Stimulated activated CD8-positive, alpha-beta memory T cell treated with anti-CD3 and anti-CD28 coated beads, Interleukin-15, amount 100 ng/mL, for 48 hours (primary cell): ENCODE results near the gene PLB1.

Experiments
- DNase-seq, 2 donors: peaks; one replicate each; pipeline ENCODE4 v3.0.0-alpha.2; 2020; ENCODE audit warnings: low read depth in 2 of 2

The PLB1 gene

GRCh38 chr2:28668106-28668814, 172.4 kb downstream of the PLB1 start:
- no peak for DNase-seq

- no peak for DNase-seq
Measured at GRCh38 chr2:28668880-28669279, 173.0 kb downstream of the PLB1 start.

- DNase-seq: no peak
Measured at GRCh38 chr2:28670856-28671255, 175.0 kb downstream of the PLB1 start.

GRCh38 chr2:28673338-28673737, 177.5 kb downstream of the PLB1 start:
- DNase-seq: no peak

GRCh38 chr2:28674062-28674712, 178.3 kb downstream of the PLB1 start:
- DNase-seq: no peak

GRCh38 chr2:28674713-28675068, 178.8 kb downstream of the PLB1 start:
- no peak for DNase-seq

DNA sequence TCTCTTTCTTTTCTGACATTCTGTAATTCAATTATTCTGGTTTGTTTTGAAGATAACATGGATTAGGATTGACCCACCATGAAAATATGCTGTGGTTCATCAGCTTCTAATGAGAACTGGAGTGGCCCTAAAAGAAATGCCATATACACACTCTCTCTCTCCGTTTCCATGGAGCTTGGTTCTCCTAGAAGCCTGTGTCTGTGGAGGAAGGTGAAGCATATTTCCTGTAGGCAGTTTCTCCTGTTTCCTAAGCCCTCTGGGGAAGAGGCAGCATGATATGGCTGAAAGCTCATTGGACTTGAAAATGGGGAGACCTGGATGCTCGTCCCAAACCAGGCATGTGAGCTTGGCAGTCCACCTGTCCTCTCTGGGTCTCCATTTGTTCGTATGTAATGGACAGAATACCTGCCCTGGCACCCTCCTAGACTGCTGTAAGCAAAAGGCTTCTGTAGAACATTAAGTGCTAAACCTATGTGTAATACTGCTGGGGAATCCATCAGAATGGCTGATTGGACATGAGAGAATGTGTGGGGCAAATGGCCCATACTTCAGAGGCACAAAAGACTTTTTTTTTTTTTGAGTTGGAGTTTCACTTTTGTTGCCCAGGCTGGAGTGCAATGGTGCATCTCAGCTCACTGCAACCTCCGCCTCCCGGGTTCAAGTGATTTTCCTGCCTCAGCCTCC, 180.4 kb downstream of the PLB1 start:
- DNase-seq: no peak

DNA sequence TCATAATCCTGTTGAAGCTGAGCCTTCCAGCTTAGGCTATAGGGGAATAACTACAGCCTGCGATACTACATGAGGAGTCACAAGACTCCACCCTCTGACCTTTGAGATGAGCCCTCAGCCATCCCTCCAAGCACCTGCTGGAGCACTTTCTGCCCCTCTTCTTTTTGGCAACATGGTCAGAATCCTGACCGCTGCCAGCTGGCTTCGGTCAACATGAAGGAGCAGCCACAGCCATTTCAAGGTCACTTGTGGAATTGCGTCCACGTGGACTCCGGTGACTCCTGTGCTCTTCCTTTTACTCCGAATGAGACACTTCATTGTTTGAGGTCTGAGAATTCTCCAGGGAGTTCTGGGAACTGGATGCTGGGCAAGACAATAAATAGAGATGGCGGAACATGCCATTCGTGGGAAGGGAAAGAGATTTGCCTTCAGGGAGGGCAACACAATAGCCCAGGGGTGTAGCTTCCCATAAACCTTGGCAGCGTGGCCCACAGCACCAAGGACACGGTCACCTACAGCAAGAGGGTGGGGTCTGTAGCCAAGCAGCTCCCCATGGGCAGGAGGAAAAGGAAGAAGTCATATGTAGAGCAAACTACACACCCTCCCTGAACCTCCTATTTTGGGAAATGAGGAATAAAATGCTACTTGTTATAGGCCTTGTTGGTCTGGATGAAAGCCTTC, 182.5 kb downstream of the PLB1 start:
- DNase-seq: no peak

DNA sequence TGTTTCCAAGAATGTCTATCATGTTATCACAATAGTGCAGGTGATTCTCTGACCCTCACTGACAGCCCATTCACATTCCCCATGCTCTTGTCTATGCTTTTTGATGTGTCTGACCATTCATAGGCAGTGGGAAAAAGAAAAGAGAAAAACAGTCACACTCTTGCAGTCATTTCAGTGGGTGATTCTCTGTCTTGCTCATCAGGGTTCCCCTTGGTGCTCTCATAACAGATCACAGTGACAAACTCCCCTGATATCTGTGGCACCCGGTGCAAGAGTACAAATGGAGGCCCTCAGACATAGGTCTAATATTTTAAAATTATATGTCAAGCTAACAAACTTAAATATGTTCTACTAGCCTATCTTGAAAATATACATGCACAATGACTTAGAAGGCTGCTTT, 183.1 kb downstream of the PLB1 start:
- peak; percentile 2 to 15 for DNase-seq

GRCh38 chr2:28680657-28681056, 184.8 kb downstream of the PLB1 start:
- no peak for DNase-seq

GRCh38 chr2:28681158-28681571, 185.3 kb downstream of the PLB1 start:
- DNase-seq: peak; percentile 68 to 71

DNA sequence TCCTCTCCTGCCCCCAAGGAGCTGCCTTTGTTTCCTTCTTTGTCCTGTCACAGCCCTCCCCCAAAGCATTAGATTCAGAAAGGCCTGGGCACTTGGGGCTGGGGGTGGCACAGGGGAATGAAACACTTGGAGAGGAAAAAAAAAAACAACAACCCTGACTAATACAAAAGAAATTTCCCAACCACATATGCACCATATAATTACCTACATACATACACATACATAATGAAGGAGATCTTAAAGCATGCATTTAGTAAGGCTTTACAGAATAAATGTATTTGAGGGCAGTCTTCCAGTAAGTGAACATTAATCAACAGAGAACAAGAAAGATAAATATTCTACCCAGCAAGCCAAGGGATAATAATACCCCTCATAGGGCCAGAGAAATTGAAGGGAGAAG, 185.7 kb downstream of the PLB1 start:
- DNase-seq: no peak

GRCh38 chr2:28683100-28683706, 187.3 kb downstream of the PLB1 start:
- no peak for DNase-seq

DNA sequence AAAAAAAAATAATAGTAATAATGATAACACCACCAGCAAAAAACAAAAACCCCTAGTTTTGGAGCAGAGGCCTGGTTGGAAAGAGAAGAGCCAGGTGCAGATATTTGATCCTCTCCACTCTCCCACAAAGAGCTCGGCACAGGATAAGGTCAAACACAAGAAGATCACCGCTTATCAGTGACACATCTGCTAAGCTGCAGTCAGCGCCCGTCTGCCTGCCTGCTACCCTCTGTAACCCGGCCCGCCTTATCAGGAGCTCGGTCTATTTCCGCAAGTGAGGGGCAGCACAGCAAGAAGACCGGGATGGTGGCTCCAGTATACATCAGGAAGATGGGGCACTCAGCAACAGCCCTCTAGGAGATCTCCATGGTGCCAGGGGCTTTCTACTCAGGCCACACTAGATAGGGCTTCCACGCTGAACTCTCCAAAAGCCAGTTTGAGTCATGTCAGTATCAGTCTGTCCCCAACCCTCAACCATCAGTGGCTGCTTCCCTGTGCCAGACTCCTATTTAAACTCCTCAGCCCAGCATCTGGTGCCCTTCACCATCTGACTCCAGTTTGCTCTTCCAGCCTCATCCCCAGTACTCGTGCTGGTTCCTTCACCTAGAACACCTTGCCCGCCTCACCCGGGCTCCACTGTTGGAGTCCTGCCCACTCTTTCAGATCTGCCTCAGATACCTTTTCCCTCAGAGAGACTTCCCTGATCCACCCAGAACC, 188.4 kb downstream of the PLB1 start:
- DNase-seq: no peak

DNA sequence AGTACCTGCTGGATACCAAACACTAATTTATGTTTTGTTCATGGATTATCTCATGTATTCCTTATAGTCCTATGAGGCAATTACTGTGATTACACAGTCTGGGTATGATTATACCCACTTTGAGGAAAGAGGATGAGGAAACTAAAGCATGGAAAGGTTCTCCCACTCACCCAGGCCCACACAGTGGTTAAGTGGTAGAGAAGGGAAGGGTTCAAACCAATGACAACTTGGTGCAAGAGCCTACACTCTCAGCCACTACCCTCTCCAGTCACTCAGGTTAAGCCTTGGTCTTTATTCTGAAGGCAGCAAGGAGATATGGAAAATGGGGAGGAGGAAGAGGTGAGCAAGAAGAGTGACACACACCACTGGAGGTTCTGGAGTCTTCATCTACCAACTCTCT, 191.3 kb downstream of the PLB1 start:
- DNase-seq: no peak

DNA sequence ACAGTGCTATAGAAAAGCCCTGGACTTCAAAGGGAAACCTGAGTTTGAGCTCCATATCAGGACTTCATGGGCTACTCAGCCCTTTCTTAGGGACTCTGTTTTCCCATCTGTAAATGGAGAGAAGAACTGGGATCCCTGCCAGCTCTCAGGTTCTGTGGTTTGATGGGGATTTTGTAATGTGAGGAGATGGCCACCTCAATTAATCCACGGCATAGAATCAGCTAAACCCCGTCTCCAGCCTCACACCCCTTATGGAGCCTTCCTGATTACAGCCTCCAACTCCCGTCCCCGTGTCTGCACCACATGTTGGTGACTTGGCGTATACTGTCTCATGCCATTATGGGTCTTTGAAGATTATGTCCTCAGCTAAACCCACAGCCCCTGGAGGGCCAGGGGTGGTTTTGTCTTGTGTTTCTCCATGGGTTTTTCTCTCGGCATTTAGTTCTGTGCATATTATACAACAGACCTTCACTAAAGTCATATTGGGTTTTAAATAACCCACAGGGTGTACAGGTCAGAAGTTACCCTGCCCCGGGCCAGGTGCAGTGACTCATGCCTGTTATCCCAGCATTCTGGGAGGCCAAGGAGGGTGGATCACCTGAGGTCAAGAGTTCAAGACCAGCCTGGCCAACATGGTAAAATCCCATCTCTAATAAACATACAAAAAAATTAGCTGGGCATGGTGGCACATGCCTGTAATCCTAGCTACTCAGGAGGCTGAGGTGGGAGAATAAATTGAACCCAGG, 192.0 kb downstream of the PLB1 start:
- DNase-seq: no peak

DNA sequence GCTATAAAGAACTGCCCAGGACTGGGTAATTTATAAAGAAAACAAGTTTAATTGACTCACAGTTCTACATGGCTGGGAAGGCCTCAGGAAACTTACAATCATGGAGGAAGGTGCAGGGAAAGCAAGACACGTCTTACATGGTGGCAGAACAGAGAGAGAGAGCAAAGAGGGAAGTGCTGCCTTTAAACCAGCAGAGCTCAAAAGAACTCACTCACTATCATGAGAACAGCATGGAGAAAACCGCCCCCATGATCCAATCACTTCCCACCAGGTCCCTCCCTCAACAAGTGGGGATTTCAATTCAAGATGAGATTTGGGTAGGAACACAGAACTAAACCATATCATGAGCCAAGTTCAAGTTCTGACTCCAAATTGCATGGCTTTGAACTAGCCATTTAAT, 193.0 kb downstream of the PLB1 start:
- no peak for DNase-seq

DNA sequence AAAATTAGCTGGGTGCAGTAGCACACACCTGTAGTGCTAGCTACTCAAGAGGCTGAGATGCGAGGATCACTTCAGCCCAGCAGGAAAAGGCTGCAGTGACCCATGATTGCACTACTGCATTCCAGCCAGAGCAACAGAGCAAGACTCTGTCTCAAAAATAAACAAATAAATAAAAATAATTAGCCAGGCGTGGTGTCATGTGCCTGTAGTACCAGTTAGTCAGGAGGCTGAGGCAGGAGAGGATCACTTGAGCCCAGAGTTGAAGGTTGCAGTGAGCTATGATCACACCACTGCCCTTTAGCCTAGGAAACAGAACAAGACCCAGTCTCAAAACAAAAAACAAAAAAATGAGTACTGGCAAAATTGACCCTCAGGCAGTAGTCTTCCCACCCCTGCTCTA, 193.9 kb downstream of the PLB1 start:
- DNase-seq: no peak

GRCh38 chr2:28692411-28692810, 196.6 kb downstream of the PLB1 start:
- no peak for DNase-seq

GRCh38 chr2:28693223-28693622, 197.4 kb downstream of the PLB1 start:
- no peak for DNase-seq
